AML-193 (cell line): Measurements from ENCODE around the gene VTCN1.
"Not testable (repeated sequence)": the region's sequence is repeated elsewhere in the genome, so short reads cannot be mapped to it uniquely, and the experiment has no call there.

Experiments
- DNase-seq, 2 experiments: peaks; one replicate each; lab custom pipeline; 2025; lab: John Stamatoyannopoulos, UW

The VTCN1 gene

DNA sequence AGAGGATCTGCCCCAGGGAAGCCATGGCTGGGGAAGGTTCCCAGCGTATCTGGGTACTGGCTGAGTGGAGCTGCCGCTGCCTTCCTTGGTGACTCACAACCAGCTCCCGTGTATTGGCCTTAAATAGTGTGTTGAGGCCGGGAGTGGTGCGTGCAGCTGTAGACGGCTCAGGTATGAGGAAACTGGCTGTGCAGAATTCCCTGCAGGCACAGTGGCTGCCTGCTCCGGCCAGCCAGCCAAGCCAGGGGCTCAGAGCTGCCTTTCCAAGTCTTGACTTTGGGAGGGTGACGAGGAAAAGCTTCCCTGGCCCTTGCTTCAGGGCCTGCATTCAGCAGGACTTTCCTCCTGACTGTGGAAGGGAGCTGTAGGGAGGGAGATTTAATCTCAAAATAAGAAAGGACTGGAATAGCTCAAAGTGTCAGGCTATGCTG, at the start of gene VTCN1:
Gene VTCN1, minus strand, starts transcription at position 97 of the 431 bp plus-strand sequence. Its CDS starts 72 bp downstream, at position 25.
- DNase-seq = no peak

DNA sequence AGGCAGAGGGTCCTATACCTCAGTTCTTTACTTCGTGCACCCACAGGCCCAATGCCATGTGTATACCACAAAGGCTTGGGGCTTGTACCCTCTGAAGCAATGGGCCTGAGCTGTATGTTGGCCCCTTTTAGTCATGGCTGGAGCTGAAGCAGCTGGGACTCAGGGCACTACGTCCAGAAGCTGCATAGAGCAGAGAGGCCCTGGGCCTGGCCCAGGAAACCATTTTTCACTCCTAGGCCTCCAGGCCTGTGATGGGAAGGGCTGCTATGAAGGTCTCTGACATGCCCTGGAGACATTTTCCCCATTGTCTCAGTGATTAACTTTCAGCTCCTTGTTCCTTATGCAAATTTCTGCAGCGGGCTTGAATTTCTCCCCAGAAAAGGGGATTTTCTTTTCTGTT, 48.1 kb upstream of the VTCN1 start:
- no peak for DNase-seq

GRCh38 chr1:117258075-117258474, 47.3 kb upstream of the VTCN1 start:
- DNase-seq = not testable (repeated sequence)

DNA sequence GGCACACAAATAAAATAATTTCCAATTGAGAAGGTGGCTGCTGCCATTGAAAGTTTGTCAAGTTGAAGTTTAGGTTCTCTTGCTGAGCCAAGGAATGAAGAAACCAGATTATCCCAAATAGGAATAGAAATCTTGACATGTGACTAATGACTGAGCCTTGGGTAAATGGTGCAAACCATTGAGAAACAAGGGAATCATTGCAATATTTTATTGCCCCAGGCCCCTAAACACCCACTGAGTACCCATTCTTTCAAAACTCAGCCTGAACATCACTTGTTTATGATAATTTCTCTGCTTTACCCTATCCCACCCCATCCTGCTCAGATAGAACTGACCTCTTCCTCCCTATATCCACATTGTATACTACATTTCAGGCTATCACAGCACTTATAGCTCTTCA, 46.6 kb upstream of the VTCN1 start:
- DNase-seq = no peak

- DNase-seq = no peak
Observed at GRCh38 chr1:117250061-117250606, 39.4 kb upstream of the VTCN1 start.

DNA sequence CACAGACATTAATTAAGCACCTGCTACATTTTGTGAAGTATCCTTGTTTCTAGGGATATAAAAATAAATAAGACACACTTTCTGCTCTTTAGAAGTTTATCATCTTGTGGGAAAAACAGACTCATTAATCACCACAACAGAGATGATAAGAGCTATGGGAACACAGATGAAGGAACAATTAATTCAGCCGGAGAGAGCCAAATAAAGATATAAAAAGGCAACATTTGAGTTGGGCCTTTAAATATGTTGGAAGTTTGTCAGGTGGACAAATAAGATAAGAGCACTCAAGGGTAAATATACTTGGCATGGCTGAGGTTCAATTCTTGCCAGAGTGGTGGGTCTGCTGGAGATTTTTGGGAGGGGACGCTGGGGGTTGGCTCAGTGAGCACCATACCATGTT, 34.2 kb upstream of the VTCN1 start:
- no peak for DNase-seq

- DNase-seq = no peak
Observed at GRCh38 chr1:117244306-117244705, 33.6 kb upstream of the VTCN1 start.

DNA sequence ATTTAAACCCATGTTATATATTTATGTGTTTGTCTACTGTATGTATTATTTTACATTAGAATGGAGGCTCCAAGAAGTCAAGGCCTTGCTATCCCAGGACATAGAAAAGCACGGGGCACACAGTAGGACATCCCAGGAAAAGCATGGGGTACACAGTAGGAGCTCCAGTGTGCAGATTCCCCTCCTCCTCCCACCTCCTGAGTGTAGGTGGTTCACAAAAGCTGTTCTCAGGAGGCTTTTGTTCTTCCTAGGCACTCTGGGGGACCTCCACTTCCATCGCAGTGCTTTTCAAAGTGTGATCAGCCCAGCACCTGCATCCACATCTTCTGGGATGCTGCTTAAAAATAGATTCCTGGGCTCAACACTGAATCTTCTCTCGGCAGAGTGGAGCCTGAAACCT, 30.8 kb upstream of the VTCN1 start:
- DNase-seq = no peak

- no peak for DNase-seq
Observed at GRCh38 chr1:117240547-117240946, 29.8 kb upstream of the VTCN1 start.

- DNase-seq = no peak
Observed at GRCh38 chr1:117239467-117239866, 28.7 kb upstream of the VTCN1 start.

GRCh38 chr1:117237726-117238381, 27.1 kb upstream of the VTCN1 start:
- DNase-seq = no peak

- DNase-seq = no peak
Observed at GRCh38 chr1:117235863-117236465, 25.2 kb upstream of the VTCN1 start.

- DNase-seq = no peak
Observed at GRCh38 chr1:117232531-117232930, 21.8 kb upstream of the VTCN1 start.

- DNase-seq = no peak
Observed at GRCh38 chr1:117231748-117232373, 21.1 kb upstream of the VTCN1 start.

- no peak for DNase-seq
Observed at GRCh38 chr1:117231312-117231711, 20.6 kb upstream of the VTCN1 start.

GRCh38 chr1:117229217-117229616, 18.5 kb upstream of the VTCN1 start:
- DNase-seq = no peak

- no peak for DNase-seq
Observed at GRCh38 chr1:117225931-117226330, 15.2 kb upstream of the VTCN1 start.

DNA sequence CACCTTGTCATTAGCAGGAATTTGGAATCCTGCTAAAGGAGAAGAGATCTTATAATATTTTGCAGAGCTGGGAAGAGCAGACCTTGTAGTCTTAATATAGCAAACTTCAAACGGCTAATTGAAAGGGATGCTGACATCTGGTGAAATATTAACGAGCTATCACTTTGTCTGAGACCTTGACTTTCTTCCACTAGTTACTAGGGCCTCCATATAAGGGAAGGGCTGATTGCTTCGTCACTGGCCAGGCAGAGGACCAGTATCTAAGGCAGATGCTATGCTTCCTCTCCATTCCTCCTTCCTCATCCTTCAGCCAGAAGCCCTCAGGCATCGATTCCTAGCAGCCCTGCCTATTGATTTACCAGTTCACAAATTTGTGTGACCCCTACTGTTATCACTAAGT, 6.0 kb upstream of the VTCN1 start:
- no peak for DNase-seq

DNA sequence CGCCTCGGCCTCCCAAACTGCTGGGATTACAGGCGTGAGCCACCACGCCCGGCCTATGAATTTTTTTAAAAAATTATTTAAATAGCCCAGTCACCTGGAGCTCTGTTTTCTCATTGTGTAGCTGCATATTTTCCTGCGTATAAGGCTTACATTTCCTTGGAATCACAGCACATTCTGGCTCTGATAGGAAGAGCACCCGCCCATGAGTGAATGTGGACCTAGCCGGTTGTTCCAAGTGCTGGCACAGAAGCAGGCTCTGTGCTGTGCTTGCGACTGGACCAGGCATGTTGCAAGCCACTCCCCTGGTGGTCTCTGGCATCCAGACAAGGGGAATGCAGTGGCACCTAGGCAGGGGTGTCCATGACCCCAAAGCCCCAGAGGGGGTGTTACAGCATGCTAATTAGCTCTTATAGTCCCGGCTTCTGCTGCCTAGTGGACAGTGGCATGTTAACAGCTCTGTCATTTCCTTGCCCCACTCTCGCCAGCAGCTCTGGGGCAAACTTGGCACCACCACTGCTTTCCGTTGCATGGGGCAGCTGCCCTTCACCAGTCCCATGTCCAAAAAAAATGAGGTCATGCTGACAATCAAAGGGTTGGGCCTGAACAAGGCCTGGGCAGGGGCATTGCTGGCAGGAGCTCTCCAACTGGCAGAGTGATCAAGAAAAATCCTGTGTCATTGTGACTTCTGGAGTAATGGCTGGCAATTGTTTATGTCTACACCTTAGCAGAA, 5.2 kb upstream of the VTCN1 start:
- no peak for DNase-seq

- no peak for DNase-seq
Observed at GRCh38 chr1:117215019-117215418, 4.3 kb upstream of the VTCN1 start.

GRCh38 chr1:117213046-117213445, 2.3 kb upstream of the VTCN1 start:
- DNase-seq = no peak

DNA sequence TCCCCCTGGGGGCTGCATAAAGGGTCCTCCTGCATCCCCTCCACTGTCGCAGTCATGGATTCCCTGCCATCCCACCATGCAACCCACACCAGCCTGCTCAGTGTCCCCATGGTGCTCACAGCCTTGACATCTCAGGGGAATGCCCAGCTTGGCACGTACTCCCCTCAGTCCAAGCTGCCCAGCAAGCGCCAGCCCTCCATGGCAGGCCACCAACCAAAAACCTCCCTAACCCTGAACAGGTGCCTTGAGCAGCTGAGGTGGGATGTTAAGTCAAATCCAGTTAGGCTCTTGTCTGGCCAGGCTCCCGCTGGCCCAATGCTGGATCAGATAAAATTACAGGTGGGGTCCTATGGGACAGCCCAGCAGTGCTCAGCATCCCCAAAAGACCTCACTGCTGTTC, 341 bp downstream of the VTCN1 start:
- no peak for DNase-seq

DNA sequence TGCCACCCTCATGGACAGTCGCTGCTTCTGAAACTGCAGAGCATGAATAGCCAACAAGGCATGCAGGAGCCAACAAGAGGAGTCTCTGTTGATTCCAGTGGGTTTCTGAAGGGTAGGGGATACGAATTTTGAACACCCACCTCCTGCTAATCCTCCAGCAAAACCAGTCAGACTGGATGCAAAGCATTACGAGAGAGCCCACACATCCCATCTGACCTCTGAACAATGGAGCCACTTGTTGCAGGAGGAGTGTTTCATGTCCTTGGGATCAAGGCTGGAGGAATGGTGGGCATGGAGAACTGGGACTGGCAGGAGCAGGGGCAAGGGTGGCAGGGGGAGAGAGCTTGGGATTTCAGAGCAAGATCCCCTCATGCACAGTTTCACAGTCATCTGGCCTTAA, 1.6 kb downstream of the VTCN1 start:
- no peak for DNase-seq
